HL-60 (cell line): ENCODE results near the gene FARS2.

ENCODE experiments used
- DNase-seq, 2 experiments: peaks; one replicate each; pipeline ENCODE4 v3.0.0-alpha.2; 2010 to 2020; ENCODE audit warnings: low read depth in 1 of 2, low spot score in 1 of 2
- H3K27ac ChIP-seq: fragments of 250-450 bp; sonication (Bioruptor Pico); replicated peaks from 2 replicates; pipeline ENCODE4 v1.5.1; 2020; ENCODE audit warnings: mild to moderate bottlenecking, moderate library complexity
- H3K27me3 ChIP-seq: fragments of 250-450 bp; sonication (Bioruptor Pico); 2 replicates; pipeline ENCODE4 v1.5.1; 2021; ENCODE audit warnings: mild to moderate bottlenecking, moderate library complexity; ENCODE audit not compliant: insufficient read depth, poor library complexity, severe bottlenecking
- H3K4me3 ChIP-seq: replicated peaks from 2 replicates; pipeline ENCODE4 v1.5.1; 2011; ENCODE audit warnings: mild to moderate bottlenecking, control low read depth, low read length; ENCODE audit not compliant: insufficient read depth
- CTCF ChIP-seq: IDR thresholded peaks from one replicate; pipeline ENCODE4 v1.5.1; 2011; ENCODE audit warnings: low read length, control low read depth, inconsistent platforms; ENCODE audit not compliant: insufficient read depth
- GABPA ChIP-seq: IDR thresholded peaks from 2 replicates; pipeline ENCODE4 v1.6.1; 2012; ENCODE audit warnings: low read depth
- POLR2AphosphoS5 ChIP-seq: IDR thresholded peaks from 2 replicates; pipeline ENCODE4 v1.6.1; 2012; ENCODE audit warnings: low read depth
- REST ChIP-seq: IDR thresholded peaks from 2 replicates; pipeline ENCODE4 v1.6.1; 2012; ENCODE audit warnings: low read depth; ENCODE audit not compliant: insufficient replicate concordance
- SPI1 ChIP-seq: IDR thresholded peaks from 2 replicates; pipeline ENCODE4 v1.6.1; 2012; ENCODE audit warnings: low read depth, mild to moderate bottlenecking, borderline replicate concordance

The FARS2 gene

GRCh38 chr6:5367510-5367909 is 106.2 kb downstream of the FARS2 start:
- Histone ChIP-seq H3K27me3 (no peaks in the 10 kb centered on the region), H3K4me3 (no peak overlapping the region), H3K27ac (no peak overlapping the region)
- DNase-seq, result no peak
- TF ChIP-seq GABPA (no peak), CTCF (no peak), POLR2AphosphoS5 (no peak), SPI1 (no peak)

GRCh38 chr6:5373430-5373829 is 112.1 kb downstream of the FARS2 start:
- H3K4me3 ChIP-seq, result no peak overlapping the region
- no peaks in the 10 kb centered on the region for H3K27me3 ChIP-seq
- no peak overlapping the region for H3K27ac ChIP-seq
- TF ChIP-seq CTCF (no peak), POLR2AphosphoS5 (no peak), SPI1 (no peak), REST (no peak), GABPA (no peak)
- no peak for DNase-seq

- TF ChIP-seq REST (no peak), POLR2AphosphoS5 (no peak), SPI1 (no peak), CTCF (no peak), GABPA (no peak)
- Histone ChIP-seq H3K4me3 (no peak overlapping the region), H3K27me3 (no peaks in the 10 kb centered on the region), H3K27ac (no peak overlapping the region)
- no peak for DNase-seq
Measured at GRCh38 chr6:5378331-5378730, 117.0 kb downstream of the FARS2 start.

- Histone ChIP-seq H3K27ac (no peak overlapping the region), H3K4me3 (no peak overlapping the region), H3K27me3 (no peaks in the 10 kb centered on the region)
- DNase-seq, result peak in 1 of 2 experiments; percentile 67
- TF ChIP-seq CTCF, result peak; percentile 75
- TF ChIP-seq SPI1, result no peak
Measured at GRCh38 chr6:5379647-5380242, 118.4 kb downstream of the FARS2 start.
